Smooth muscle cell (in vitro differentiated cells): ENCODE results near the gene TSPAN10. TPM values are rescaled to one million over a fixed set of nuclear protein-coding genes. Genes with fewer than 3 reads are reported as not detected.

Source experiments
- DNase-seq: peaks from one replicate; lab custom pipeline; 2025; ENCODE audit not compliant: unreplicated experiment; lab: John Stamatoyannopoulos, UW
- H2AFZ ChIP-seq: fragments of 200-600 bp; sonication (generic); 2 replicates; pipeline ENCODE4 v1.6.0; 2016; ENCODE audit warnings: antibody characterized with exemption, low read depth, mild to moderate bottlenecking
- H3F3A ChIP-seq: fragments of 200-600 bp; sonication (generic); 2 replicates; pipeline ENCODE4 v1.6.0; 2017; ENCODE audit warnings: antibody characterized with exemption, low read depth
- H3K27ac ChIP-seq: fragments of 200-600 bp; sonication (generic); 2 replicates; pipeline ENCODE4 v1.5.1; 2016; ENCODE audit warnings: low read depth, mild to moderate bottlenecking
- H3K27me3 ChIP-seq: fragments of 200-600 bp; sonication (generic); 2 replicates; pipeline ENCODE4 v1.6.1; 2016; ENCODE audit warnings: low read depth, mild to moderate bottlenecking
- H3K36me3 ChIP-seq: fragments of 200-600 bp; sonication (generic); 2 replicates; pipeline ENCODE4 v1.5.1; 2016; ENCODE audit warnings: low read depth
- H3K4me1 ChIP-seq: fragments of 200-600 bp; sonication (generic); 2 replicates; pipeline ENCODE4 v1.5.1; 2016; ENCODE audit warnings: low read depth
- H3K4me2 ChIP-seq: fragments of 200-600 bp; sonication (generic); 2 replicates; pipeline ENCODE4 v1.6.0; 2016; ENCODE audit warnings: mild to moderate bottlenecking
- H3K4me3 ChIP-seq: fragments of 200-600 bp; sonication (generic); 2 replicates; pipeline ENCODE4 v1.5.1; 2016; ENCODE audit warnings: mild to moderate bottlenecking
- H3K79me2 ChIP-seq: fragments of 200-600 bp; sonication (generic); 2 replicates; pipeline ENCODE4 v1.6.0; 2016; ENCODE audit warnings: low read depth, mild to moderate bottlenecking
- H3K9ac ChIP-seq: fragments of 200-600 bp; sonication (generic); 2 replicates; pipeline ENCODE4 v1.6.0; 2016; ENCODE audit warnings: low read depth
- H3K9me3 ChIP-seq: fragments of 200-600 bp; sonication (generic); replicated peaks from 2 replicates; pipeline ENCODE4 v1.5.1; 2016; ENCODE audit warnings: low read depth
- H4K20me1 ChIP-seq: fragments of 200-600 bp; sonication (generic); 2 replicates; pipeline ENCODE4 v1.6.0; 2016; ENCODE audit warnings: low read depth
- CTCF ChIP-seq: fragments of 200-600 bp; sonication (generic); IDR thresholded peaks from 2 replicates; pipeline ENCODE4 v1.5.1; 2017; ENCODE audit warnings: borderline replicate concordance, mild to moderate bottlenecking, antibody characterized with exemption; ENCODE audit not compliant: insufficient read depth, poor library complexity, severe bottlenecking
- WGBS: methylation state at CpG from one replicate; pipeline ENCODE4 v1.1.7; 2016; ENCODE audit warnings: low lambda C conversion rate; 5-methylcytosine and 5-hydroxymethylcytosine counted together
- polyA plus RNA-seq: library from polyadenylated mRNA; unstranded; fragments of >200 nt; fragmentation: Nextera tagmentation; extraction: Ambion mirVana; gene quantifications from 2 replicates; pipeline ENCODE4 v1.2.1, GENCODE V29; 2016
- total RNA-seq: library from RNA; depleted of rRNA; stranded (reverse); fragments of >200 nt; gene quantifications from 2 replicates; pipeline ENCODE4 v1.2.3, GENCODE V29; 2014

The TSPAN10 gene
- total and polyA plus RNA-seq, 2 experiments from 2014 or later: 0.67 to 1.2 TPM

- no peaks in the 10 kb centered on the region for H4K20me1 ChIP-seq
- H3K79me2 ChIP-seq: peaks cover 27% of the 10 kb centered on the region
- H3K4me3 ChIP-seq: peak overlapping the region; percentile 83
- no peaks in the 10 kb centered on the region for H3K27me3 ChIP-seq
- whole genome bisulfite sequencing: 84% methylated on average over 18 of the region's 18 CpGs
- no peak for DNase-seq
- no peaks in the 10 kb centered on the region for H3K9me3 ChIP-seq
- H3K9ac ChIP-seq: no peak overlapping the region
- H3K4me2 ChIP-seq: peak overlapping the region; percentile 99
- H3F3A ChIP-seq: no peaks in the 10 kb centered on the region
- H3K36me3 ChIP-seq: no peaks in the 10 kb centered on the region
- peaks cover 8% of the 10 kb centered on the region for H3K4me1 ChIP-seq
- TF ChIP-seq CTCF: no peak
- no peak overlapping the region for H3K27ac ChIP-seq
- H2AFZ ChIP-seq: no peak overlapping the region
Observed at GRCh38 chr17:81667754-81668153, 30.8 kb downstream of the TSPAN10 start.

- Histone ChIP-seq H3K4me1 (peaks cover 3% of the 10 kb centered on the region), H2AFZ (no peak overlapping the region), H3K36me3 (no peaks in the 10 kb centered on the region), H3K4me3 (no peak overlapping the region), H3K9me3 (no peaks in the 10 kb centered on the region), H3K27ac (no peak overlapping the region), H3K9ac (no peak overlapping the region), H3K27me3 (no peaks in the 10 kb centered on the region), H3K79me2 (peaks cover 10% of the 10 kb centered on the region), H3K4me2 (no peak overlapping the region), H4K20me1 (peaks cover 4% of the 10 kb centered on the region), H3F3A (peaks cover 8% of the 10 kb centered on the region)
- no peak for DNase-seq
- TF ChIP-seq CTCF: no peak
- WGBS: 93% methylated on average over 18 of the region's 18 CpGs
Observed at GRCh38 chr17:81672504-81672903, 35.5 kb downstream of the TSPAN10 start.

GRCh38 chr17:81672954-81673353 is 36.0 kb downstream of the TSPAN10 start:
- 97% methylated on average over 16 of the region's 16 CpGs for WGBS
- Histone ChIP-seq H2AFZ (no peak overlapping the region), H3K4me1 (no peaks in the 10 kb centered on the region), H4K20me1 (peaks cover 4% of the 10 kb centered on the region), H3K9ac (no peak overlapping the region), H3K36me3 (no peaks in the 10 kb centered on the region), H3K4me2 (no peak overlapping the region), H3F3A (peaks cover 8% of the 10 kb centered on the region), H3K4me3 (no peak overlapping the region), H3K9me3 (no peaks in the 10 kb centered on the region), H3K27me3 (no peaks in the 10 kb centered on the region), H3K79me2 (peaks cover 5% of the 10 kb centered on the region), H3K27ac (no peak overlapping the region)
- DNase-seq: no peak
- no peak for TF ChIP-seq CTCF

- H3K4me1 ChIP-seq: no peaks in the 10 kb centered on the region
- 93% methylated on average over 18 of the region's 18 CpGs for WGBS
- H3K9ac ChIP-seq: no peak overlapping the region
- no peak overlapping the region for H2AFZ ChIP-seq
- no peaks in the 10 kb centered on the region for H3K27me3 ChIP-seq
- no peak overlapping the region for H3K4me2 ChIP-seq
- peaks cover 3% of the 10 kb centered on the region for H3K79me2 ChIP-seq
- no peak for DNase-seq
- H4K20me1 ChIP-seq: peaks cover 4% of the 10 kb centered on the region
- no peaks in the 10 kb centered on the region for H3K9me3 ChIP-seq
- H3K4me3 ChIP-seq: no peak overlapping the region
- no peak overlapping the region for H3K27ac ChIP-seq
- no peaks in the 10 kb centered on the region for H3K36me3 ChIP-seq
- no peak for TF ChIP-seq CTCF
- H3F3A ChIP-seq: peaks cover 8% of the 10 kb centered on the region
Observed at GRCh38 chr17:81673561-81674258, 36.7 kb downstream of the TSPAN10 start.
